HEK293 (cell line): Measurements from ENCODE around the gene MICU1.

ENCODE experiments used
- BCL11A ChIP-seq: fragments of 450-650 bp; formaldehyde crosslinking; IDR thresholded peaks from 2 replicates; pipeline ENCODE4 v1.5.1; 2016; ENCODE audit warnings: low read depth, missing biosample characterization, missing genetic modification characterization
- SETDB1 ChIP-seq: IDR thresholded peaks from one replicate; pipeline ENCODE4 v1.6.1; 2017; ENCODE audit warnings: mild to moderate bottlenecking, low read length, moderate library complexity, mixed read lengths; ENCODE audit not compliant: insufficient read length
- ZFP37 ChIP-seq: fragments of 450-650 bp; formaldehyde crosslinking; IDR thresholded peaks from 2 replicates; pipeline ENCODE4 v1.5.1; 2016; ENCODE audit warnings: missing biosample characterization, missing genetic modification characterization
- ZNF184 ChIP-seq: fragments of 450-650 bp; IDR thresholded peaks from 2 replicates; pipeline ENCODE4 v1.5.1; 2018; ENCODE audit warnings: missing biosample characterization, mild to moderate bottlenecking, missing genetic modification characterization
- ZNF214 ChIP-seq: fragments of 450-650 bp; formaldehyde crosslinking; IDR thresholded peaks from 2 replicates; pipeline ENCODE4 v1.5.1; 2017; ENCODE audit warnings: missing biosample characterization, mild to moderate bottlenecking, missing genetic modification characterization, borderline replicate concordance
- ZNF423 ChIP-seq: fragments of 450-650 bp; formaldehyde crosslinking; IDR thresholded peaks from 2 replicates; pipeline ENCODE4 v1.5.1; 2016; ENCODE audit warnings: missing biosample characterization, missing genetic modification characterization
- ZNF530 ChIP-seq: fragments of 450-650 bp; formaldehyde crosslinking; IDR thresholded peaks from 2 replicates; pipeline ENCODE4 v1.5.1; 2016; ENCODE audit warnings: low read depth, missing biosample characterization, missing genetic modification characterization
- ZNF830 ChIP-seq: fragments of 450-650 bp; IDR thresholded peaks from 2 replicates; pipeline ENCODE4 v1.5.0; 2018; ENCODE audit warnings: missing biosample characterization, missing genetic modification characterization, low read depth, mild to moderate bottlenecking, moderate library complexity
- TF ChIP-seq, protein P1 (sequence below): fragments of 450-650 bp; formaldehyde crosslinking; IDR thresholded peaks from 2 replicates; pipeline ENCODE4 v1.5.1; 2016; ENCODE audit warnings: missing biosample characterization, missing genetic modification characterization
- TF ChIP-seq, protein P2 (sequence below): fragments of 450-650 bp; formaldehyde crosslinking; IDR thresholded peaks from 2 replicates; pipeline ENCODE4 v1.5.1; 2016; ENCODE audit warnings: missing biosample characterization, missing genetic modification characterization
- TF ChIP-seq, protein P3 (sequence below): fragments of 450-650 bp; IDR thresholded peaks from 2 replicates; pipeline ENCODE4 v1.5.1; 2018; ENCODE audit warnings: missing biosample characterization, missing genetic modification characterization

DNA sequence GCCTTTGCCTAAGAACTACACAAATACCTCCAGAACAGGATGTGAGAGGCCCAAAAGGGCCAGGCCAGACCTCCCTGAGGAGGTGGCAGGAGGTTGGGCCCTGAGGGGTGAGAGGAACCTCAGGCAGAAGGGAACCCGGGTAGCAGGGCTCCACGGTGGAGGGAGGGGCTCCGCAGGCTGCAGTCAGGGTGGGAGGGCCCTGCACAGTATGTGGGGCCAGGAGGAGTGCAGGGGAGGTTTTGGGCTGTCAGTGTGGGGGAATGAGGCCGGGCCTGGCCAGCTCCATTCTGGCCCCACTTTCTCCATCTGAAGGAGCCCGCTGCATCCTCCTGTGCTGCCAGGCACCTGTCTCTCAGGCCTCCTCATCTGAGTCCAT, 297.1 kb downstream of the MICU1 start:
- TF ChIP-seq ZNF530 (tag by site-specific recombination): no peak
- no peak for TF ChIP-seq ZNF184
- TF ChIP-seq ZNF423 (tag by site-specific recombination): no peak
- TF ChIP-seq SETDB1: no peak
- TF ChIP-seq ZNF214: no peak
- TF ChIP-seq, protein P1, sequence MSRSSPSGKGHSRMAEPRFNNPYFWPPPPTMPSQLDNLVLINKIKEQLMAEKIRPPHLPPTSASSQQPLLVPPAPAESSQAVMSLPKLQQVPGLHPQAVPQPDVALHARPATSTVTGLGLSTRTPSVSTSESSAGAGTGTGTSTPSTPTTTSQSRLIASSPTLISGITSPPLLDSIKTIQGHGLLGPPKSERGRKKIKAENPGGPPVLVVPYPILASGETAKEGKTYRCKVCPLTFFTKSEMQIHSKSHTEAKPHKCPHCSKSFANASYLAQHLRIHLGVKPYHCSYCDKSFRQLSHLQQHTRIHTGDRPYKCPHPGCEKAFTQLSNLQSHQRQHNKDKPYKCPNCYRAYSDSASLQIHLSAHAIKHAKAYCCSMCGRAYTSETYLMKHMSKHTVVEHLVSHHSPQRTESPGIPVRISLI (tag by site-specific recombination): no peak
- TF ChIP-seq, protein P2, sequence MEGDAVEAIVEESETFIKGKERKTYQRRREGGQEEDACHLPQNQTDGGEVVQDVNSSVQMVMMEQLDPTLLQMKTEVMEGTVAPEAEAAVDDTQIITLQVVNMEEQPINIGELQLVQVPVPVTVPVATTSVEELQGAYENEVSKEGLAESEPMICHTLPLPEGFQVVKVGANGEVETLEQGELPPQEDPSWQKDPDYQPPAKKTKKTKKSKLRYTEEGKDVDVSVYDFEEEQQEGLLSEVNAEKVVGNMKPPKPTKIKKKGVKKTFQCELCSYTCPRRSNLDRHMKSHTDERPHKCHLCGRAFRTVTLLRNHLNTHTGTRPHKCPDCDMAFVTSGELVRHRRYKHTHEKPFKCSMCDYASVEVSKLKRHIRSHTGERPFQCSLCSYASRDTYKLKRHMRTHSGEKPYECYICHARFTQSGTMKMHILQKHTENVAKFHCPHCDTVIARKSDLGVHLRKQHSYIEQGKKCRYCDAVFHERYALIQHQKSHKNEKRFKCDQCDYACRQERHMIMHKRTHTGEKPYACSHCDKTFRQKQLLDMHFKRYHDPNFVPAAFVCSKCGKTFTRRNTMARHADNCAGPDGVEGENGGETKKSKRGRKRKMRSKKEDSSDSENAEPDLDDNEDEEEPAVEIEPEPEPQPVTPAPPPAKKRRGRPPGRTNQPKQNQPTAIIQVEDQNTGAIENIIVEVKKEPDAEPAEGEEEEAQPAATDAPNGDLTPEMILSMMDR: no peak
- TF ChIP-seq BCL11A (tag by site-specific recombination): no peak
- TF ChIP-seq, protein P3, sequence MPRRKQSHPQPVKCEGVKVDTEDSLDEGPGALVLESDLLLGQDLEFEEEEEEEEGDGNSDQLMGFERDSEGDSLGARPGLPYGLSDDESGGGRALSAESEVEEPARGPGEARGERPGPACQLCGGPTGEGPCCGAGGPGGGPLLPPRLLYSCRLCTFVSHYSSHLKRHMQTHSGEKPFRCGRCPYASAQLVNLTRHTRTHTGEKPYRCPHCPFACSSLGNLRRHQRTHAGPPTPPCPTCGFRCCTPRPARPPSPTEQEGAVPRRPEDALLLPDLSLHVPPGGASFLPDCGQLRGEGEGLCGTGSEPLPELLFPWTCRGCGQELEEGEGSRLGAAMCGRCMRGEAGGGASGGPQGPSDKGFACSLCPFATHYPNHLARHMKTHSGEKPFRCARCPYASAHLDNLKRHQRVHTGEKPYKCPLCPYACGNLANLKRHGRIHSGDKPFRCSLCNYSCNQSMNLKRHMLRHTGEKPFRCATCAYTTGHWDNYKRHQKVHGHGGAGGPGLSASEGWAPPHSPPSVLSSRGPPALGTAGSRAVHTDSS (tag by site-specific recombination): no peak
- TF ChIP-seq ZFP37: no peak
- TF ChIP-seq ZNF830 (tag by site-specific recombination): no peak
